ENCODE data around the gene DLL3. TPM values are rescaled to one million over a fixed set of nuclear protein-coding genes. Genes with fewer than 3 reads are reported as not detected.
A peak's percentile ranks its signal among the peaks of the same experiment; 100 is the strongest.
"Not testable (repeated sequence)": the region's sequence is repeated elsewhere in the genome, so short reads cannot be mapped to it uniquely, and the experiment has no call there.

Gene DLL3
- total RNA-seq (2014; rRNA removed; shearing (Covaris generic)), result 3.7 and 3.8 TPM in 2 replicates

DNA sequence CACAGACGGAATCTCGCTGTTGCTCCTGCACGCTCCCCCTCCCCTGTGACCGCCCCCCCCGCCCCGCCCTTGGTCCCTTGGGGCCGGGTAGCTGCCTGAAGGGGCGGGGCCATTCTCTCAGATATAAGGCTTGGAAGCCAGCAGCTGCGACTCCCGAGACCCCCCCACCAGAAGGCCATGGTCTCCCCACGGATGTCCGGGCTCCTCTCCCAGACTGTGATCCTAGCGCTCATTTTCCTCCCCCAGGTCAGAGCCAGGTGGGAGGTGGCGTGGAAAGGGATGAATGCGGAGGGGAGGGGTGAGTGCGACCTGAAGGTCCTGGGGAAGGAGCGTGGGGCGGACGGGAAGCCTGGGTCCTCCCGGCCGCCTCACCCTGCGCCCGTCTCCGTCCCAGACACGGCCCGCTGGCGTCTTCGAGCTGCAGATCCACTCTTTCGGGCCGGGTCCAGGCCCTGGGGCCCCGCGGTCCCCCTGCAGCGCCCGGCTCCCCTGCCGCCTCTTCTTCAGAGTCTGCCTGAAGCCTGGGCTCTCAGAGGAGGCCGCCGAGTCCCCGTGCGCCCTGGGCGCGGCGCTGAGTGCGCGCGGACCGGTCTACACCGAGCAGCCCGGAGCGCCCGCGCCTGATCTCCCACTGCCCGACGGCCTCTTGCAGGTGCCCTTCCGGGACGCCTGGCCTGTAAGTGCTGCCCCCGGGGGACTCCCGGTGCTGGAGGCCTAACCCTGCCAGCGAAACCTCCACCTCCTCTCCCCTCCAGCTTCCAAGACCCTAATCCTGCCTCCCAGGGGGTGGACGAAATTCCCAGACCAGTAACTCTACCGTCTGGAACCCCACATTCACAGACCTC, at the start of gene DLL3:
Gene DLL3, plus strand, starts transcription at position 150 of the 845 bp plus-strand sequence. Its CDS starts 28 bp downstream, at position 178.
- peak; percentile 60 to 68 for DNase-seq
- Histone ChIP-seq H3K4me1 (peaks cover 3% of the 10 kb centered on the region; the same call in 1 of the 2 replicates), H3K27me3 (peaks cover 10% of the 10 kb centered on the region), H3K27ac (no peak within 1 kb of the TSS), H3K4me3 (peak within 1 kb of the TSS; percentile 36), H3K9me3 (replicated peaks) (no peaks in the 10 kb centered on the region), H3K36me3 (no peaks in the 10 kb centered on the region)

DNA sequence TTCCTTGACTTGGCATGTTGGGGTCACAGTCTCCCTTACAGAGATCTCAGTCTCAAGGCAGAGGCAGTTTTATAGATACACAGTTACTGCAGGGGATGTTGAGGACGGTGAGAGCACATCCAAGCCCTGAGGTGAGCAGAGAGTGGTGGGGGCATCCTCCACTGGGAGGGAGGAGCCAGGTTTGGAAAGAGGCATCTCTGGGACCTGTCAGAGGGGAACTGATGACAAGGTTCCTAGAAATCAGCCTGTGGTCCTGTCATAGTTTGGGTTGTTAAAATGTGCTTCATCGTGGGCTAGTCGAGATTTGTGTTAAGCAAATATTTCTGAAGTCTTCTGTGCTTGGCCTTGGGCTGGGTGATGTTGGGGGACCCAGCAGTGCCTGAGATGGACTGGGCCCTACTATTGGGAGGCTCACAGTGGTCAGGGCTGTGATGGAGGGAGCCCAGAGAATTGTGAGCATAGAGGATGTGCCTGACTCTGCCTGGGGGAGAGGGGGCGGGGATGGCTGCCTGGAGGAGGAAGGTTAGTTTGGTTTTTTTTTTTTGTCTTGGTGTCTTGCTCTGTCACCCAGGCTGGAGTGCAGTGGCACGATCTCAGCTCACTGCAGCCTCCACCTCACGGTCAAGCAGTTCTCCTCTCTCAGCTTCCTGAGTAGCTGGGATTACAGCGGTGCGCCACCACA, 49.5 kb upstream of the DLL3 start:
- H3K27me3 ChIP-seq, result no peaks in the 10 kb centered on the region
- H3K4me1 ChIP-seq, result peaks cover 6% of the 10 kb centered on the region
- H3K9me3 ChIP-seq (replicated peaks), result no peaks in the 10 kb centered on the region
- DNase-seq, result no peak
- peaks cover 19% of the 10 kb centered on the region for H3K36me3 ChIP-seq
- H3K27ac ChIP-seq, result no peak overlapping the region
- no peak overlapping the region for H3K4me3 ChIP-seq

GRCh38 chr19:39451257-39451656, 47.5 kb upstream of the DLL3 start:
- not testable (repeated sequence) for H3K27ac ChIP-seq; H3K9me3 ChIP-seq (replicated peaks); H3K27me3 ChIP-seq; H3K4me1 ChIP-seq; DNase-seq; H3K4me3 ChIP-seq
- H3K36me3 ChIP-seq, result peaks cover 21% of the 10 kb centered on the region

- H3K27me3 ChIP-seq, result no peaks in the 10 kb centered on the region
- no peaks in the 10 kb centered on the region for H3K9me3 ChIP-seq (replicated peaks)
- H3K36me3 ChIP-seq, result peaks cover 66% of the 10 kb centered on the region
- no peak overlapping the region for H3K4me3 ChIP-seq
- H3K27ac ChIP-seq, result no peak overlapping the region
- no peaks in the 10 kb centered on the region for H3K4me1 ChIP-seq
- DNase-seq, result no peak
Observed at GRCh38 chr19:39463403-39463802, 35.3 kb upstream of the DLL3 start.

DNA sequence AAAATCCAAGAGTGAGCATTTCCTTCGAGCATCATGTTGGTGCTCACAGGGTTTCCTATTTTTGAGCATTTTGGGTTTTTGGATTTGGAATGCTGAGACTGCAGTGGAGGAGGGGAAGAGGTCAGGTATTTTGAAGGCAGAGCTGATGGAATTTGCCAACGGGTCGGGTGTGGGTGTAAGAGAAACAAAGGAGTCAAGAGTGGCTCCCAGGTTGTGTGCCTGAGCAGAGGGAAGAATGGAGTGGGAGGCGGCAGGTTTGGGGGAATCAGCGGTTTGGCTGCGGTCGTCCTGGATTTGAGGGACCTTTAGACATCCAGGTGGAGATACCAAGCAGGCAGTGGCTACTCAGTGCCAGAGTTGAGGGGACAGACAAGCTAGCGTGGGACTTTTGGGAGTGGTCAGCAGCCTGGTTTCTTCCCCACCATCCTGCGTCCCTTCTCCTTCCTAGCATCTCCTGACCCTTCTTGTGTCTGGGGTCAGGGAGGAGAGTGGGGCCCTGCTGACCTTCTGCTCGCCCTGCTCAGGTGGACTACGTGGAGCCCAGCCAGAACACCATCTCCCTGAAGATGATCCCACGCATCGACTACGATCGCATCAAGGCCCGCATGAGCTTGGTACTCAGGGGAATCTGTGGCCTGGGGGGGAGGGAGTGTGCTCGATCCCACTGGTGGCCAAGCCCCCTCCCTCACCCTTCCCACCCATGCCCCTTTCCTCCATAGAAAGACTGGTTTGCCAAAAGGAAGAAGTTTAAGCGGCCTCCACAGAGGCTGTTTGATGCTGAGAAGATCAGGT, 32.6 kb upstream of the DLL3 start:
- no peaks in the 10 kb centered on the region for H3K9me3 ChIP-seq (replicated peaks)
- peaks cover 68% of the 10 kb centered on the region for H3K36me3 ChIP-seq
- no peak for DNase-seq

DNA sequence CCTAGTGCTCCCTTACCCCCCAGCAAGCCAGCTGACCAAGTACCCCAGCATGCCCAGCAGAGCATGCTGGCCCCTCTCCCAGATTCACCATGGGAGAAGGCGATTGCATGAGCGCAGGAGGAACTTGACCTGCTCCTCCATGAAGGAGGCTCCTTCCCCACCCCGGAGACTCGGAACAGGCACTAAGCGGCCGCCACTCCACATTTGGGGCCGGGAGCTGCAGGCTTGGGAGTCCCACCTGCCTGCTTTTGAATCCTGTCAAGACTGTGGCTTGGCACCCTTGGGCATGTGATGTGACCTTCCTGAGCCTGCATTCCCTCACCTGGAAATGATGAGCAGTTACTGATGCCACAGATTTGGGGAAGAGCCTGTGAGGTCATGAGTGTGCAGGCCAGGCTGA, 30.8 kb upstream of the DLL3 start:
- H3K9me3 ChIP-seq (replicated peaks), result no peaks in the 10 kb centered on the region
- no peak overlapping the region for H3K27ac ChIP-seq
- H3K36me3 ChIP-seq, result peaks cover 75% of the 10 kb centered on the region
- no peaks in the 10 kb centered on the region for H3K27me3 ChIP-seq
- H3K4me1 ChIP-seq, result no peaks in the 10 kb centered on the region
- DNase-seq, result no peak
- no peak overlapping the region for H3K4me3 ChIP-seq

More for the DNA sequence above, 32.6 kb upstream of the DLL3 start:
- no peak overlapping the region for H3K4me3 ChIP-seq
- no peak overlapping the region for H3K27ac ChIP-seq
- no peaks in the 10 kb centered on the region for H3K27me3 ChIP-seq
- H3K4me1 ChIP-seq, result no peaks in the 10 kb centered on the region

DNA sequence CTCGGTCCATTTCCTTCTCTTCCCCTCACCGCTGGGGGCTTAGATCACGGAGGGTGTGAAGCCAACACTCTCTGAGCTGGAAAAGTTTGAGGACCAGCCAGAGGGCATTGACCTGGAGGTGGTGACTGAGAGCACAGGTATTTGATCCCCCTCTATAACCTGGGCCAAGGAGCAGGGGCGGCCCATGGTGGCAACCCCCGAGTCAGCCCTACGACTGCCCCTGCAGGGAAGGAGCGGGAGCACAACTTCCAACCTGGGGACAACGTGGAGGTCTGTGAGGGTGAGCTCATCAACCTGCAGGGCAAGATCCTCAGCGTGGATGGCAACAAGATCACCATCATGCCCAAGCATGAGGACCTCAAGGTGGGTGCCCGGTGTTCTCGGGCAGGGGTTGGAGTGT, 29.7 kb upstream of the DLL3 start:
- Histone ChIP-seq H3K27ac (no peak overlapping the region), H3K4me3 (no peak overlapping the region), H3K36me3 (peaks cover 78% of the 10 kb centered on the region), H3K4me1 (no peaks in the 10 kb centered on the region), H3K9me3 (replicated peaks) (no peaks in the 10 kb centered on the region), H3K27me3 (no peaks in the 10 kb centered on the region)
- no peak for DNase-seq

GRCh38 chr19:39469567-39469966, 29.2 kb upstream of the DLL3 start:
- no peak overlapping the region for H3K27ac ChIP-seq
- peaks cover 76% of the 10 kb centered on the region for H3K36me3 ChIP-seq
- no peaks in the 10 kb centered on the region for H3K4me1 ChIP-seq
- H3K4me3 ChIP-seq, result no peak overlapping the region
- no peaks in the 10 kb centered on the region for H3K27me3 ChIP-seq
- DNase-seq, result no peak
- no peaks in the 10 kb centered on the region for H3K9me3 ChIP-seq (replicated peaks)

GRCh38 chr19:39470724-39471339, 27.9 kb upstream of the DLL3 start:
- Histone ChIP-seq H3K27me3 (no peaks in the 10 kb centered on the region), H3K4me3 (no peak overlapping the region), H3K4me1 (no peaks in the 10 kb centered on the region), H3K9me3 (replicated peaks) (no peaks in the 10 kb centered on the region), H3K27ac (no peak overlapping the region), H3K36me3 (peaks cover 73% of the 10 kb centered on the region)
- DNase-seq, result no peak

DNA sequence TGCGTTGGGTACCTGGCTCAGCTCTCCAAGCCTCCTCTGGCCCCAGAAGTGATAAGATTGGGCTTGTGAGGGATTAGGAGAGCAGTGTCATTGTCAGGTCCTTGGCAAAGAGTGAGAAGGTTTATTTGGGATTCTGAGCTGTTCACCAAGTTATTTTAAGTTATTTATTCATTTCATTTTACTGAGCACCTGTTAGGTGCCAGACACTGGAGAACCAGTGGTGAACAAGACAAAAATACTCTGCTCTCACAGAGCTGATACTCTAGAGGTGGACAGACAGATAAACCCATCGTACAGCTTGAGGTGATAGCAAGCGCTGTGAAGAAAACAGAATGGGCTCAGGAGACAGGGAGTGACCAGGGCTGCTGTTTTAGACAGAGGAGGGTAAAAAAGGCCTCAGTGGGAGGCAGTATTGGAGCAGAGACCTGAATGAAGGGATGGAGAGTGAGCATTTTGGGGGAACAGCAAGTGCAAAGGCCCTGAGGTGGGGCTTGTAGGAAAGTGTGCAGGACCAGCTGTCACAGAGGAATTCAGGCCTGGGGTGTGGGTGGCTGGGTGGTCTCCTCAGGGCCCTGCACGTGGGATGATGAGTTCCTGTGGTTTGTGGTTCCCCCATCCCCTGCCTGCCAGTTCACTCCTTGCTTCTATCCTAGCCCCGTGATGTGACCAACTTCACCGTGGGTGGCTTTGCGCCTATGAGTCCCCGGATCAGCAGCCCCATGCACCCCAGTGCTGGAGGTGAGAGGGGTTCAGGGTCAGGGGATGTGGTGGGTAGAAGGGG, 26.8 kb upstream of the DLL3 start:
- no peak overlapping the region for H3K4me3 ChIP-seq
- H3K9me3 ChIP-seq (replicated peaks), result no peaks in the 10 kb centered on the region
- no peaks in the 10 kb centered on the region for H3K4me1 ChIP-seq
- H3K27ac ChIP-seq, result no peak overlapping the region
- peak; percentile 30 to 49 for DNase-seq
- H3K36me3 ChIP-seq, result peaks cover 65% of the 10 kb centered on the region
- no peaks in the 10 kb centered on the region for H3K27me3 ChIP-seq

DNA sequence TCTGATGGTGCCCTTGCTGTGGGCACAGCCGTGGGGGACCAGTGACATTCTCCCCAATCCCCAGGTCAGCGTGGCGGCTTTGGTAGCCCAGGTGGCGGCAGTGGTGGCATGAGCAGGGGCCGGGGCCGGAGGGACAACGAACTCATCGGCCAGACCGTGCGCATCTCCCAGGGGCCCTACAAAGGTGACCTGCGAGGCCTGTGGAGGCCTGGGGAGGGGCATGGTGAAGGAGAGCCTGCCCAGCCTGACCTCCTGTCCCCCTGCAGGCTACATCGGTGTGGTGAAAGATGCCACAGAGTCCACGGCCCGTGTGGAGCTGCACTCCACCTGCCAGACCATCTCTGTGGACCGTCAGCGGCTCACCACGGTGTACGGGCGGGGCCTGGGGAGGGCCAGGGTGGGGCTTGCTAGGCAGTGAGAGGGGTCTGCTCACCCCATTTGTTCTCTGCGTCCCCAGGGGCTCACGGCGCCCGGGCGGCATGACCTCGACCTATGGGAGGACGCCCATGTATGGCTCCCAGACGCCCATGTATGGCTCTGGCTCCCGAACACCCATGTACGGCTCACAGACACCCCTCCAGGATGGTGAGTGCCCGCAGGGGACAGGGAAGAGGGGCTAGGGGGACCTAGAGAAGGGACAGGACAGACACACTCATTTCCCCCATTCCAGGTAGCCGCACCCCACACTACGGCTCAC, 25.9 kb upstream of the DLL3 start:
- peaks cover 59% of the 10 kb centered on the region for H3K36me3 ChIP-seq
- H3K4me3 ChIP-seq, result no peak overlapping the region
- no peak for DNase-seq
- no peaks in the 10 kb centered on the region for H3K27me3 ChIP-seq
- H3K4me1 ChIP-seq, result no peaks in the 10 kb centered on the region
- H3K9me3 ChIP-seq (replicated peaks), result no peaks in the 10 kb centered on the region
- no peak overlapping the region for H3K27ac ChIP-seq

- peaks cover 59% of the 10 kb centered on the region for H3K36me3 ChIP-seq
- DNase-seq, result no peak
Observed at GRCh38 chr19:39473443-39473960, 25.2 kb upstream of the DLL3 start.

GRCh38 chr19:39474139-39474620, 24.6 kb upstream of the DLL3 start:
- Histone ChIP-seq H3K27ac (no peak overlapping the region), H3K36me3 (peaks cover 53% of the 10 kb centered on the region), H3K4me3 (no peak overlapping the region), H3K9me3 (replicated peaks) (no peaks in the 10 kb centered on the region), H3K27me3 (no peaks in the 10 kb centered on the region), H3K4me1 (no peaks in the 10 kb centered on the region)
- DNase-seq, result peak; percentile 76 to 78

More at GRCh38 chr19:39473443-39473960, 25.2 kb upstream of the DLL3 start:
- no peaks in the 10 kb centered on the region for H3K9me3 ChIP-seq (replicated peaks)
- H3K27me3 ChIP-seq, result no peaks in the 10 kb centered on the region
- H3K4me1 ChIP-seq, result no peaks in the 10 kb centered on the region
- no peak overlapping the region for H3K4me3 ChIP-seq
- no peak overlapping the region for H3K27ac ChIP-seq
